ENCODE measurements around the gene ITPRIPL1.

GRCh38 chr2:96305091-96305978, 19.8 kb upstream of the ITPRIPL1 start, which contains the start of gene SNRNP200:
- TF ChIP-seq, protein P1, sequence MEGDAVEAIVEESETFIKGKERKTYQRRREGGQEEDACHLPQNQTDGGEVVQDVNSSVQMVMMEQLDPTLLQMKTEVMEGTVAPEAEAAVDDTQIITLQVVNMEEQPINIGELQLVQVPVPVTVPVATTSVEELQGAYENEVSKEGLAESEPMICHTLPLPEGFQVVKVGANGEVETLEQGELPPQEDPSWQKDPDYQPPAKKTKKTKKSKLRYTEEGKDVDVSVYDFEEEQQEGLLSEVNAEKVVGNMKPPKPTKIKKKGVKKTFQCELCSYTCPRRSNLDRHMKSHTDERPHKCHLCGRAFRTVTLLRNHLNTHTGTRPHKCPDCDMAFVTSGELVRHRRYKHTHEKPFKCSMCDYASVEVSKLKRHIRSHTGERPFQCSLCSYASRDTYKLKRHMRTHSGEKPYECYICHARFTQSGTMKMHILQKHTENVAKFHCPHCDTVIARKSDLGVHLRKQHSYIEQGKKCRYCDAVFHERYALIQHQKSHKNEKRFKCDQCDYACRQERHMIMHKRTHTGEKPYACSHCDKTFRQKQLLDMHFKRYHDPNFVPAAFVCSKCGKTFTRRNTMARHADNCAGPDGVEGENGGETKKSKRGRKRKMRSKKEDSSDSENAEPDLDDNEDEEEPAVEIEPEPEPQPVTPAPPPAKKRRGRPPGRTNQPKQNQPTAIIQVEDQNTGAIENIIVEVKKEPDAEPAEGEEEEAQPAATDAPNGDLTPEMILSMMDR (IDR thresholded peaks at IDR 0.05) = no peak
- peak; percentile 93 for TF ChIP-seq MAX (IDR thresholded peaks at IDR 0.05; ENCODE audit: low read depth)
- TF ChIP-seq, protein P2, sequence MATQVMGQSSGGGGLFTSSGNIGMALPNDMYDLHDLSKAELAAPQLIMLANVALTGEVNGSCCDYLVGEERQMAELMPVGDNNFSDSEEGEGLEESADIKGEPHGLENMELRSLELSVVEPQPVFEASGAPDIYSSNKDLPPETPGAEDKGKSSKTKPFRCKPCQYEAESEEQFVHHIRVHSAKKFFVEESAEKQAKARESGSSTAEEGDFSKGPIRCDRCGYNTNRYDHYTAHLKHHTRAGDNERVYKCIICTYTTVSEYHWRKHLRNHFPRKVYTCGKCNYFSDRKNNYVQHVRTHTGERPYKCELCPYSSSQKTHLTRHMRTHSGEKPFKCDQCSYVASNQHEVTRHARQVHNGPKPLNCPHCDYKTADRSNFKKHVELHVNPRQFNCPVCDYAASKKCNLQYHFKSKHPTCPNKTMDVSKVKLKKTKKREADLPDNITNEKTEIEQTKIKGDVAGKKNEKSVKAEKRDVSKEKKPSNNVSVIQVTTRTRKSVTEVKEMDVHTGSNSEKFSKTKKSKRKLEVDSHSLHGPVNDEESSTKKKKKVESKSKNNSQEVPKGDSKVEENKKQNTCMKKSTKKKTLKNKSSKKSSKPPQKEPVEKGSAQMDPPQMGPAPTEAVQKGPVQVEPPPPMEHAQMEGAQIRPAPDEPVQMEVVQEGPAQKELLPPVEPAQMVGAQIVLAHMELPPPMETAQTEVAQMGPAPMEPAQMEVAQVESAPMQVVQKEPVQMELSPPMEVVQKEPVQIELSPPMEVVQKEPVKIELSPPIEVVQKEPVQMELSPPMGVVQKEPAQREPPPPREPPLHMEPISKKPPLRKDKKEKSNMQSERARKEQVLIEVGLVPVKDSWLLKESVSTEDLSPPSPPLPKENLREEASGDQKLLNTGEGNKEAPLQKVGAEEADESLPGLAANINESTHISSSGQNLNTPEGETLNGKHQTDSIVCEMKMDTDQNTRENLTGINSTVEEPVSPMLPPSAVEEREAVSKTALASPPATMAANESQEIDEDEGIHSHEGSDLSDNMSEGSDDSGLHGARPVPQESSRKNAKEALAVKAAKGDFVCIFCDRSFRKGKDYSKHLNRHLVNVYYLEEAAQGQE (IDR thresholded peaks at IDR 0.05; ENCODE audit: low read depth, low read length) = no peak; the same call in 1 of the 2 replicates
- no peak for TF ChIP-seq RAD21 (IDR thresholded peaks at IDR 0.05; ENCODE audit: low read length)
- TF ChIP-seq POLR2AphosphoS5 (IDR thresholded peaks at IDR 0.05; ENCODE audit: low read depth, low read length) = peak; percentile 95
- TF ChIP-seq EP300 (IDR thresholded peaks at IDR 0.05; ENCODE audit: borderline replicate concordance in 1 of 2, low read depth in 1 of 2, low read length in 1 of 2) = no peak
